Transverse colon (tissue), 4 donors: ENCODE data around the gene FBXL4. TPM values are rescaled to one million over a fixed set of nuclear protein-coding genes. Genes with fewer than 3 reads are reported as not detected.

Experiments used
- DNase-seq: peaks from one replicate; pipeline ENCODE4 v3.0.0-alpha.2; 2019
- H3K27ac ChIP-seq, 4 donors: fragments of 200-600 bp; sonication (generic); 2 replicates each; pipeline ENCODE4 v1.5.1; 2016 to 2018; ENCODE audit warnings: inconsistent platforms in 4 of 4
- H3K27me3 ChIP-seq: fragments of 200-600 bp; sonication (generic); 2 replicates; pipeline ENCODE4 v1.5.1; 2017; ENCODE audit warnings: inconsistent platforms
- H3K36me3 ChIP-seq, 4 donors: fragments of 200-600 bp; sonication (generic); 2 replicates each; pipeline ENCODE4 v1.5.1; 2017 to 2019; ENCODE audit warnings: inconsistent platforms in 4 of 4
- H3K4me1 ChIP-seq, 4 donors: fragments of 200-600 bp; sonication (generic); 2 replicates each; pipeline ENCODE4 v1.5.1; 2017 to 2020; ENCODE audit warnings: inconsistent platforms in 4 of 4
- H3K4me3 ChIP-seq, 4 donors: fragments of 200-600 bp; sonication (generic); 1 replicate in 1 of 4; 2 replicates in 3 of 4; pipeline versions ENCODE4 v1.5.1 to v1.6.1; 2017 to 2019; ENCODE audit warnings: inconsistent platforms in 4 of 4
- H3K9me3 ChIP-seq, 2 donors: fragments of 200-600 bp; sonication (generic); 2 replicates each; pipeline ENCODE4 v1.5.1; 2017 to 2019; ENCODE audit warnings: inconsistent platforms in 2 of 2
- CTCF ChIP-seq, 5 experiments: fragments of 200-600 bp in 3 of 5; fragments of 450-650 bp in 2 of 5; sonication (generic) in 3 of 5; IDR thresholded peaks; 1 replicate in 2 of 5; 2 replicates in 3 of 5; pipeline ENCODE4 v1.5.1; 2016 to 2017; ENCODE audit warnings: antibody characterized with exemption in 5 of 5, inconsistent platforms in 3 of 5, mild to moderate bottlenecking in 2 of 5, moderate library complexity in 1 of 5
- EP300 ChIP-seq: sonication (generic); formaldehyde crosslinking; IDR thresholded peaks from one replicate; pipeline ENCODE4 v1.6.1; 2017; ENCODE audit warnings: antibody characterized with exemption, low read depth
- POLR2A ChIP-seq: fragments of 450-650 bp; IDR thresholded peaks from one replicate; pipeline ENCODE4 v1.6.1; 2016; ENCODE audit warnings: antibody characterized with exemption, mild to moderate bottlenecking, moderate library complexity
- POLR2AphosphoS5 ChIP-seq, 3 donors: sonication (generic); formaldehyde crosslinking; IDR thresholded peaks; one replicate each; pipeline ENCODE4 v1.6.1; 2016; ENCODE audit warnings: antibody characterized with exemption in 3 of 3
- WGBS, 2 donors: methylation state at CpG; one replicate each; pipeline ENCODE4 v1.1.5; 2018; ENCODE audit warnings: low coverage in 1 of 2; 5-methylcytosine and 5-hydroxymethylcytosine counted together
- in situ Hi-C, 4 donors: fragments of 200-750 bp; cut with MboI; loops; one replicate each; pipeline versions ENCODE4 v1.15.0 to v1.15.1; 2017; ENCODE audit warnings: low sequenced_read_pairs in 3 of 4, low pct_ligation_motif_present in 1 of 4, low pct_unique_long_range_greater_than_20kb in 1 of 4
- intact Hi-C: fragments of 100-400 bp; cut with DNase I; formaldehyde crosslinking; loops from one replicate; pipeline ENCODE4 v1.15.1; 2023; ENCODE audit warnings: low total_unique reads
- total RNA-seq, 4 donors: library from RNA; depleted of rRNA; stranded (reverse); fragments of >200 nt; gene quantifications; one replicate each; pipeline ENCODE4 v1.1.0, GENCODE V29; 2016

The FBXL4 gene
- total RNA-seq, 4 donors from 2014 or later: 8.6 to 22.5 (median 13.5) TPM

- DNase-seq: no peak
- intact Hi-C loops: no loop called here
- no peaks in the 10 kb centered on the region for H3K36me3 ChIP-seq
- H3K4me3 ChIP-seq: no peak overlapping the region
- no peak overlapping the region for H3K27ac ChIP-seq
- H3K27me3 ChIP-seq: no peaks in the 10 kb centered on the region
- peaks cover 8 to 27% (median 25%) of the 10 kb centered on the region in 4 donors for H3K4me1 ChIP-seq
- TF ChIP-seq POLR2A (no peak), CTCF (IDR thresholded peaks at IDR 0.05) (no peak), EP300 (no peak), POLR2AphosphoS5 (IDR thresholded peaks at IDR 0.05) (no peak)
- WGBS, 2 donors: 90 to 97% methylated on average over 2 to 3 of the region's 3 CpGs
- in situ Hi-C loops: no loop called here
- H3K9me3 ChIP-seq: peaks cover 4 to 6% of the 10 kb centered on the region in 2 donors
Measured at GRCh38 chr6:98942263-98942803, 5.4 kb downstream of the FBXL4 start.

- H3K27ac ChIP-seq: no peak overlapping the region
- H3K9me3 ChIP-seq: peaks cover 4 to 6% of the 10 kb centered on the region in 2 donors
- no peak overlapping the region for H3K4me3 ChIP-seq
- H3K36me3 ChIP-seq: no peaks in the 10 kb centered on the region
- TF ChIP-seq EP300 (no peak), POLR2AphosphoS5 (IDR thresholded peaks at IDR 0.05) (no peak), POLR2A (no peak), CTCF (IDR thresholded peaks at IDR 0.05) (no peak)
- intact Hi-C loops (no loop called here), in situ Hi-C loops (no loop called here)
- no peak for DNase-seq
- WGBS, 2 donors: 85 to 91% methylated on average over 2 of the region's 2 CpGs
- H3K4me1 ChIP-seq: peaks cover 8 to 21% (median 19%) of the 10 kb centered on the region in 4 donors
- H3K27me3 ChIP-seq: no peaks in the 10 kb centered on the region
Measured at GRCh38 chr6:98941319-98941718, 6.4 kb downstream of the FBXL4 start.

- Histone ChIP-seq H3K9me3 (peaks cover under 1 to 6% of the 10 kb centered on the region in 2 donors), H3K4me3 (no peak overlapping the region), H3K27me3 (no peaks in the 10 kb centered on the region), H3K36me3 (no peaks in the 10 kb centered on the region), H3K27ac (no peak overlapping the region), H3K4me1 (no peaks in the 10 kb centered on the region)
- in situ Hi-C loops: no loop called here
- WGBS, 2 donors: 74 to 75% methylated on average over 3 of the region's 3 CpGs
- TF ChIP-seq POLR2AphosphoS5 (IDR thresholded peaks at IDR 0.05): no peak
- no peak for TF ChIP-seq POLR2A
- TF ChIP-seq EP300: no peak
- no peak for TF ChIP-seq CTCF (IDR thresholded peaks at IDR 0.05)
- DNase-seq: no peak
- intact Hi-C loops: no loop called here
Measured at GRCh38 chr6:98937351-98937750, 10.4 kb downstream of the FBXL4 start.

GRCh38 chr6:98932381-98932780 lies 15.4 kb downstream of the FBXL4 start:
- 61 to 78% methylated on average over 7 of the region's 7 CpGs for WGBS, 2 donors
- intact Hi-C loops (no loop called here), in situ Hi-C loops (no loop called here)
- no peaks in the 10 kb centered on the region for H3K4me1 ChIP-seq
- H3K4me3 ChIP-seq: no peak overlapping the region
- H3K27ac ChIP-seq: no peak overlapping the region
- no peak for DNase-seq
- no peaks in the 10 kb centered on the region for H3K27me3 ChIP-seq
- no peaks in the 10 kb centered on the region for H3K9me3 ChIP-seq
- no peaks in the 10 kb centered on the region for H3K36me3 ChIP-seq
- no peak for TF ChIP-seq POLR2A
- no peak for TF ChIP-seq POLR2AphosphoS5 (IDR thresholded peaks at IDR 0.05)
- TF ChIP-seq CTCF (IDR thresholded peaks at IDR 0.05): no peak
- TF ChIP-seq EP300: no peak
